GM12878 (cell line): ENCODE results near the gene TNFAIP3. TPM values are rescaled to one million over a fixed set of nuclear protein-coding genes. Genes with fewer than 3 reads are reported as not detected.
A peak's percentile ranks its signal among the peaks of the same experiment; 100 is the strongest.

ENCODE experiments used
- BHLHE40 ChIP-seq, 2 experiments: fragments of 450-650 bp in 1 of 2; IDR thresholded peaks; 2 replicates each; pipeline ENCODE4 v1.6.1; 2011 to 2017; ENCODE audit warnings: low read depth in 2 of 2, borderline replicate concordance in 1 of 2, improper control_type of control experiment in 1 of 2, low read length in 1 of 2, mild to moderate bottlenecking in 1 of 2
- BMI1 ChIP-seq: fragments of 450-650 bp; IDR thresholded peaks from 2 replicates; pipeline ENCODE4 v1.6.1; 2016; ENCODE audit warnings: mild to moderate bottlenecking, moderate library complexity, borderline replicate concordance
- CBX3 ChIP-seq: fragments of 200-600 bp; sonication (generic); IDR thresholded peaks from 2 replicates; pipeline ENCODE4 v1.6.1; 2016; ENCODE audit warnings: low read depth, borderline replicate concordance
- CREB1 ChIP-seq: IDR thresholded peaks from 2 replicates; pipeline ENCODE4 v1.6.1; 2012; ENCODE audit warnings: low read depth, mild to moderate bottlenecking, inconsistent platforms
- CREM ChIP-seq: IDR thresholded peaks from 2 replicates; pipeline ENCODE4 v1.6.1; 2014; ENCODE audit warnings: antibody characterized with exemption, low read depth
- DPF2 ChIP-seq: fragments of 450-650 bp; IDR thresholded peaks from 2 replicates; pipeline ENCODE4 v1.6.1; 2017; ENCODE audit warnings: mild to moderate bottlenecking
- E2F8 ChIP-seq: fragments of 450-650 bp; IDR thresholded peaks from 2 replicates; pipeline ENCODE4 v1.6.1; 2018; ENCODE audit warnings: mild to moderate bottlenecking, low read depth, moderate library complexity; ENCODE audit not compliant: partially characterized antibody
- EED ChIP-seq: sonication (generic); IDR thresholded peaks from 2 replicates; pipeline ENCODE4 v1.6.1; 2016; ENCODE audit warnings: antibody characterized with exemption, low read depth
- EP300 ChIP-seq, 2 experiments: fragments of 150-350 bp in 1 of 2; IDR thresholded peaks; 2 replicates each; pipeline ENCODE4 v1.6.1; 2011 to 2012; ENCODE audit warnings: low read depth in 2 of 2, low read length in 2 of 2, borderline replicate concordance in 1 of 2, improper control_type of control experiment in 1 of 2, inconsistent platforms in 1 of 2; ENCODE audit not compliant: control insufficient read depth in 1 of 2
- HSF1 ChIP-seq: fragments of 150-350 bp; IDR thresholded peaks from 2 replicates; pipeline ENCODE4 v1.6.1; 2014; ENCODE audit warnings: mild to moderate bottlenecking, low read depth, low read length
- IKZF1 ChIP-seq: fragments of 450-650 bp; conservative IDR thresholded peaks from 2 replicates; pipeline ENCODE4 v1.6.1; 2017; ENCODE audit warnings: antibody characterized with exemption, mild to moderate bottlenecking
- IKZF2 ChIP-seq, 2 experiments: fragments of 450-650 bp; IDR thresholded peaks; 2 replicates each; pipeline ENCODE4 v1.6.1; 2017; ENCODE audit warnings: mild to moderate bottlenecking in 2 of 2, moderate library complexity in 2 of 2
- JUND ChIP-seq: IDR thresholded peaks from 2 replicates; pipeline ENCODE4 v1.6.1; 2012; ENCODE audit warnings: low read depth, mild to moderate bottlenecking, low read length, improper control_type of control experiment, moderate library complexity
- KDM1A ChIP-seq: fragments of 200-600 bp; sonication (generic); IDR thresholded peaks from 2 replicates; pipeline ENCODE4 v1.6.1; 2016; ENCODE audit warnings: borderline replicate concordance
- MYB ChIP-seq: fragments of 150-350 bp; IDR thresholded peaks from 2 replicates; pipeline ENCODE4 v1.6.1; 2014; ENCODE audit warnings: mild to moderate bottlenecking, low read depth, low read length, borderline replicate concordance
- NFXL1 ChIP-seq: fragments of 450-650 bp; IDR thresholded peaks from 2 replicates; pipeline ENCODE4 v1.6.1; 2017; ENCODE audit warnings: antibody characterized with exemption, mild to moderate bottlenecking, borderline replicate concordance
- NR2F1 ChIP-seq: fragments of 450-650 bp; conservative IDR thresholded peaks from 2 replicates; pipeline ENCODE4 v1.6.1; 2017; ENCODE audit warnings: mild to moderate bottlenecking
- POLR2AphosphoS2 ChIP-seq: IDR thresholded peaks from 2 replicates; pipeline ENCODE4 v1.6.1; 2011; ENCODE audit warnings: low read depth, mild to moderate bottlenecking, low read length, improper control_type of control experiment, moderate library complexity
- RAD21 ChIP-seq: IDR thresholded peaks from 2 replicates; pipeline ENCODE4 v1.6.1; 2011; ENCODE audit warnings: mild to moderate bottlenecking, low read depth, low read length, moderate library complexity; ENCODE audit not compliant: insufficient read depth
- RUNX3 ChIP-seq: IDR thresholded peaks from 2 replicates; pipeline ENCODE4 v1.6.1; 2012; ENCODE audit warnings: low read length, inconsistent platforms
- TARDBP ChIP-seq: IDR thresholded peaks from 2 replicates; pipeline ENCODE4 v1.6.1; 2016; ENCODE audit warnings: borderline replicate concordance
- USF2 ChIP-seq: IDR thresholded peaks from 2 replicates; pipeline ENCODE4 v1.6.1; 2011; ENCODE audit warnings: low read depth, low read length, improper control_type of control experiment, borderline replicate concordance
- polyA plus RNA-seq, 11 experiments: library from polyadenylated mRNA; depleted of rRNA in 4 of 11; unstranded in 6 of 11; stranded (reverse) in 5 of 11; fragments of >200 nt; fragmentation: Nextera tagmentation in 4 of 11; fragmentation: Illumina TruSeq in 1 of 11; extraction: Ambion mirVana in 4 of 11; extraction: Trizol in 1 of 11; gene quantifications; 1 replicate in 1 of 11; 2 replicates in 10 of 11; pipeline versions ENCODE4 v1.2.1 to v1.2.3, GENCODE V29; 2011 to 2016; ENCODE audit warnings: inconsistent platforms in 2 of 11, missing spikeins in 2 of 11, low read depth in 1 of 11
- total RNA-seq, 4 experiments: library from RNA; depleted of rRNA in 3 of 4; stranded (reverse); fragments of >200 nt in 3 of 4; fragmentation: Illumina TruSeq in 1 of 4; extraction: Trizol in 1 of 4; gene quantifications; 2 replicates each; pipeline versions ENCODE4 v1.2.1 to v1.2.3, GENCODE V29; 2013 to 2021

Gene TNFAIP3
- total and polyA plus RNA-seq, 10 of the 15 experiments (the other 5 are each of a cell fraction or from before 2014, with no cell fraction given), result 18.0 to 350 (median 127) TPM

GRCh38 chr6:137823826-137824555 lies 43.1 kb upstream of the TNFAIP3 start (continued):
- TF ChIP-seq E2F8, result no peak
- no peak for TF ChIP-seq RAD21
- TF ChIP-seq CREB1, result no peak
- TF ChIP-seq POLR2AphosphoS2, result no peak
- no peak for TF ChIP-seq EP300 (IDR thresholded peaks at IDR 0.05; ENCODE audit: borderline replicate concordance in 1 of 2, control insufficient read depth in 1 of 2, low read depth in 2 of 2, low read length in 2 of 2)
- TF ChIP-seq MYB, result no peak
- no peak for TF ChIP-seq USF2
- no peak for TF ChIP-seq DPF2
- TF ChIP-seq BHLHE40 (IDR thresholded peaks at IDR 0.05; ENCODE audit: borderline replicate concordance in 1 of 2, low read depth in 2 of 2, low read length in 1 of 2), result peak in 1 of 2 experiments; percentile 27; a peak in 1 of 4 replicates
- no peak for TF ChIP-seq RUNX3
- TF ChIP-seq NR2F1, result no peak
- TF ChIP-seq TARDBP, result no peak
- no peak for TF ChIP-seq NFXL1
- TF ChIP-seq BMI1, result no peak
- peak; percentile 35; the same call in 1 of the 2 replicates for TF ChIP-seq EED
- TF ChIP-seq CREM, result 0 out of 2 replicates have a peak, but pooled peaks have one; percentile 36
- no peak for TF ChIP-seq HSF1
- TF ChIP-seq KDM1A, result no peak
- 0 out of 4 replicates have a peak, but pooled peaks have one; percentile 27 to 32 for TF ChIP-seq IKZF2 (IDR thresholded peaks at IDR 0.05)
- TF ChIP-seq JUND, result no peak
- 0 out of 2 replicates have a peak, but pooled peaks have one; percentile 29 for TF ChIP-seq IKZF1
- TF ChIP-seq CBX3, result no peak
